NCI-H226 (cell line): ENCODE measurements around the gene GLI3.

Experiments used
- DNase-seq: peaks from one replicate; pipeline ENCODE4 v3.0.0-alpha.2; 2015

The GLI3 gene

DNA sequence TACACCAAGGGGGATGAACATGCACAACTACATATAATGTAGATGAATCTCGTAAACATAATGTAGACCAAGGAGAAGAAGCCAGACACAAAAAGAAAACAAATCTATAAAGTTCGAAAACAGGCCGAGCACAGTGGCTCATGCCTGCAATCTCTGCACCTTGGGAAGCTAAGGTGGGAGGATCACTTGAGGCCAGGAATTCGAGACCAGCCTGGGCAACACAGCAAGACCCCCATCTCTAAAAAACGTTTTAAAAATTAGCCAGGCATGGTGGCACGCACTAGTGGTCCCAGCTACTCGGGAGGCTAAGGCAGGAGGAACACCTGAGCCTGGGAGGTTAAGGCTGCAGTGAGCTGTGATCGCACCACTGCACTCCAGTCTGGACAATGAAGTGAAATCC lies 68.5 kb downstream of the GLI3 start:
- DNase-seq, result no peak

DNA sequence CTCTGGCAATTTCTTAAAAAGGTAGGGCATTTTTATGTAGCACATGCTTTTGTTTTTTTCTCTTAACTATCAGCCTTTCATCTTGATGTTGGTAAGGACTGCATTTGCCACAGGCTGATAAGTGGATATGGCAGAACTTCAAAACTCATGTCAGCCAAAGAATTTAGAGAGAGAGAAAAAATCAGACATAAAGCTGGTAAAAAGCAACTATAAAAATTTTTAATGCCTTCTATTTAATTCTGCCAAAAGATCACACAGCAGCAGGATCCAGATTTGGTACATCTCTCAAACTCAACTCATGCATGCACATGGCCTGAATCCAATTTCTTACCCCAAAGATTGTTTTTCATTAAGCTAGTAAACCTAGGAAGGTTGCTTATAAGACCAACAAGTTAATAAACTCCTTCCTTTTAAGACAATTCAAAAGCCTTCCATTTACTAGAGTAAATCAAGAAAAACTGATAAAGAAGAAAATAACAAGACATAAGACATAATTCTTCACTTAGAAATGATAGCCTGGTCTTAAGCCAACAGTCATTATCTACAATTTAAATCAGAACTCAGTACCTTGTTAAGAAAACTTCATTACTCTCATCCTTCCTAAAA lies 69.3 kb downstream of the GLI3 start:
- DNase-seq, result peak; percentile 20

DNA sequence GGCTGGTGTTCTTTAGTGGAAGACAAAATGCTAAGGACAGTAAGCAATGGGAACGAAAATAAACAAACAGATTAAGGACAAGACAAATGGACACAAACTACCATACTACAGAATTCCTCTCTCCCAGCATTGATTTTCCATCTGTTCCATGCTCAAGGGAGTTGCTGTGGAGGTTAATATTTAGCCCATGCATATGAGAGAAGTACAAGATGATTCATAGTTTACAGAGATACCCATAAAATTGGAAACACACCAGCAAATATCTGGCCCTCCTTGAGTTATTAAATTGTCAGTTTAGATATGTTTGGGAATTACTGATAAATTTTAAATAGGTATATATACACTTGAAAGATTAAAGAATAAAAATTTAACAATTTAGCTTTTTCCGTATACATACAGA lies 69.8 kb downstream of the GLI3 start:
- DNase-seq, result peak; percentile 23

DNA sequence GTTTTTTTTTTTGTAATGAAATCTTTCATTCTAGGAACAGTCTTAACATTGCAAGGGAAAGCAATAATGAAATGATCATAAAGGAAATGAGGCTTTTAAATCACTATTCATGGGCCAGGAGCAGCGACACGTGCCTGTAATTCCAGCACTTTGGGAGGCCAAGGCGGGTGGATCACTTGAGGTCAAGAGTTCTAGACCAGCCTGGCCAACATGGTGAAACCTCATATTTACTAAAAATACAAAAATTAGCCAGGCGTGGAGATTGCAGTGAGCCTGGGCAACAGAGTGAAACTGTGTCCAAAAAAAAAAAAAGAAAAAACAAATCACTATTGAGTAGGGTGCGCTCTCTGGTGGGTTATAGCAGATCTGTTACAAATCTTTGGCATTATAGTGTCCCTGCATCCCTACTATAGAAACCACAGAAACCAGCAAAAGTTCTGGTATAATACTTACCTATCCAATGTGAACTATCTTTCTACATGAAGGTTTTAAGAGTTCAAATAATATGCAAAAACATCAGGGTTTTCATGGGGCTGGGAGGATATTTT lies 72.1 kb downstream of the GLI3 start:
- DNase-seq, result no peak

DNA sequence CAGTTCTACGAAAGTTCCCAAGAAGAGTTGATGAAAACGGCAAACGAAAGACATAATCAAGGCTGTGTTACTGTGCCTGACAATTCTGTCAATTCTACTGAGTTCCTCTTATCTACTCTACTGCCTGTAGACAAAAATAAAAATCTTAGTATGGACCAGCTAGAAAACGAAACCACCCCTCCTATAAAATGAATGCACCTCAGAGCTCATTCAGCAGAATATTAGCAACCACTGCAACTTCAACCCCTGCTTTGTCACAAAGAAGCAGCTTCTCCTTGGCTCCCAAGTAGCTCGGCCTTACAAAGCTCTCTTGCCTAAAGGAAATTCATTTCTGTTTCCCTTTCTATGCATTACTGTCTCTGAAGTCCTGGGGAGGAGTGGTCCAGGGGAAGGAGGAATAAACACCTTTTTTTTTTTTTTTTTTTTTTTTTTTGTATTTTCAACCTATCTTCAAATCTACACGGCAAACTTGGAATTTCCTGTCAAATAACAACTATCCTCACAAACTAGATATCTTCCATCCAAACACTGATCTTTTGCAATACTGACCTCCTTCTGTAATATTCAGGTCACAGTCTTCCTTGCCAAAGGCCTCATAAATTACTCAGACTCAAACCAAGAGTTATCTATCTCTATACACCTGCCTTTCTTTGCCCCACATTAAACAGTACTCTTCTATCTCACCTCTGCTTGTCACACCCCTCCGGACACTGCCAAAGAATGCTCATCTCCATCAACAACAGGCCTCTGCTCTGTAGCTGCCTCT lies 74.3 kb downstream of the GLI3 start:
- DNase-seq, result no peak

DNA sequence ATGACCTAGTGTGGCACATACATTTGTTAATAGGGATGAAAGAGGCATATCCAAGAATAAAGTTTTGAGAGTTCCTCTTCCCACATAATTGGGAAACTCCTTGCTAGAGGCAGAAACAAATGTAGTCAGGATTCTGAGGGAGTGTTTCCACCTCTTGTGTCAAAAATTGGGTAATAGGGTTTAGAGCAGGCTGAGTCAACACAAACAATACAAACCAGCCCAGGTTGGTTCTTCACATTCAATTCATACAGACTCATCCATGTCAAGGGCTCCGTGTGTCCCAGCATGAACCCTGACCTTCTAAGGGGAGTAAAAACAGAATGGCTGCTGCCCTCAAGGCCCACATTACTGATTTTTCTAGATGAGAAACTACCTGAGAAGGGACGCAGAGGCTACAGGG lies 75.3 kb downstream of the GLI3 start:
- peak; percentile 66 for DNase-seq

DNA sequence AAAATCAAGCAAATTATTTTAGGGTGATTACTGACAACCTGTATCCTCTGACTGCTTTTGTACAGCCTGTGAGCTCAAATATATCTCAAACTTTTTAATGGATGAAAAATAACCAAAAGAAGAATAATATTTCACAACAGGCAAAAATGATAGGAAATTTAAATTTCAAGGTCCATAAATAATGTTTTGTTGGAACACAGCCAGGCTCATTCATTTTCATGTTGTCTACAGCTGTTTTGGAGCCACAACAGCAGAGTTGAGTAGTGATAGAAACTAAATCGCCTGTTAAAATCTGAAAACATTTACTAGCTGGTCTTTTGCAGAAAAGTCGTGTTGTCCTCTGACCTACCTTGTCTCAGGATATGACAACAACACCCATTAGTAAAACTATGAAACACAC lies 75.9 kb downstream of the GLI3 start:
- no peak for DNase-seq

DNA sequence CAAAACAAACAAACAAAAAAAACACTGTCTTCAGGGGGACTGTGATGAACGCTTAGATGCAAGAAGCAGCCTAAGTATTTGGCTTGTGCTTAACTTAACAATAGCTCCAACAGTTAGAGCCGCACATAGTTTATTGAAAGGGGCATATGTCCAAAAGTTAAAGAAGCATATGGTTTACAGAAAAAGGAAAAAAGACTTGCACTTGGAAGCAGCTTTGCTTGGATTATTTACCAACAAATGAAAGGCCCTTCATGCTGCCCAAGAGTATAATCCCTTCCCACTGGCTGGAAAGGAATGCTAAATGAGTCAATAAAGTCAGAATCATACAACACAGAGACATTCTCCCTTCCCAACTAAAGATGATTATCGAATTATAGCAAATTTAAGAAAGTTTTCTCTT lies 77.9 kb downstream of the GLI3 start:
- DNase-seq, result no peak

DNA sequence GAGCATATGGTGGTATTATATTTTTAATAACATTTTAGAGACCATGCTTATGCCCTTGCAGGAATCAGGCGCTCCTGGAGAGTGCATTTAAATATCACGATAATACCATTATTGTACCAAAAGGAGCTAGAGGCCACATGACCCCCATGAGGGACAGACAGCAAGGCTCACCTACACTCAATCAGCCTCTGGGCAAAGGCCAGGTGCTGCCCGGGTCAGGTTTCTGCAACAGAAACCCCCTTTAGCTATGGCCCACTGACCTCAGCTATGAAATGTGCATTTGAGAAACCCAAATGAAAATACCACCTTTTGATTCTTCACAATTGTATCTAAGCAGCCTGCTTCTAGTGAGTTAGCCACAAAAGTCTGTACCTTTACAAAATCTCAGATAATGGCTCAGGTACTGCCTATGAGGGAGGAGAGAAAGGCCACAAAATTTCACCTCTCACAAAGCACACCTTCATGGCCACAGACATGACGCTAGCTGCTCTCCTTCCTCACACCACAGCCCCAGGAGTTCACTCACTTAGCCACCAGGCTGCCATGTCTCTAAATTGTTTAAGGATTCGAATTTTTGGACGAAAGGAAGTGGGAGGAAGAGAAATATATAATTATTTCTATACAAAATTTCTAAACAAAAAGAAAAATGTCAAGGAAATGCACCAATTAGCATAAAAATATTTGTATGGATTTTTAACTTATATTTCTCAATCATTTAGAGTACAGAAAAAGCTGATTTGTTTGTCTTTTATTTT lies 79.9 kb downstream of the GLI3 start:
- no peak for DNase-seq

DNA sequence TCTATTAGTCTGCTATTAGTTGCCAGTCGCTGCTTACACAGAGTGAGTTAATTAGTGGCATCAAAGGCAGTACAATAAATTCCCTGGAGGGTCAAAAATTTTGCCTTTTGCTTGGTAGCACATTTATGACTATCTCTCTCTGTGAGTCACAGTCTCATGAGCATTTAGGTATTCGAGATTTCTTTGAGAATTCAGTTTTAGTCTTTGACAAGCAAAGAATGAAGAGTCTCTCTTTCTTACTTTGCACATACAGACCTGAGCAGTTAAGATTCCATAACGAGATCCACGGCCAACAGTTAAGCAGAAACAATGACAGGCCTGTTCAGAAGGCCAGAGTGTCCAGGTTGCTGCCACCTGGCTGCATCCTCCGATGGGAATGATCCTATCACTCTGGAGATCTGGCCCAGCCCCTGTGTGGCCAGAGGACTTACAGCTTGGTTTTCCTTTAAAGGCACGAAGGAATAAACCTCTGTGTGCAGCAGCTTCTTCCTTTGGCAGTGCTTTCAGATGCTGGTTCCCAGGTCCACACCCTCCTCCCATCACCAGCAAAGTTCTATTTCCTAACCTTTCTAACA lies 80.6 kb downstream of the GLI3 start:
- DNase-seq, result no peak

DNA sequence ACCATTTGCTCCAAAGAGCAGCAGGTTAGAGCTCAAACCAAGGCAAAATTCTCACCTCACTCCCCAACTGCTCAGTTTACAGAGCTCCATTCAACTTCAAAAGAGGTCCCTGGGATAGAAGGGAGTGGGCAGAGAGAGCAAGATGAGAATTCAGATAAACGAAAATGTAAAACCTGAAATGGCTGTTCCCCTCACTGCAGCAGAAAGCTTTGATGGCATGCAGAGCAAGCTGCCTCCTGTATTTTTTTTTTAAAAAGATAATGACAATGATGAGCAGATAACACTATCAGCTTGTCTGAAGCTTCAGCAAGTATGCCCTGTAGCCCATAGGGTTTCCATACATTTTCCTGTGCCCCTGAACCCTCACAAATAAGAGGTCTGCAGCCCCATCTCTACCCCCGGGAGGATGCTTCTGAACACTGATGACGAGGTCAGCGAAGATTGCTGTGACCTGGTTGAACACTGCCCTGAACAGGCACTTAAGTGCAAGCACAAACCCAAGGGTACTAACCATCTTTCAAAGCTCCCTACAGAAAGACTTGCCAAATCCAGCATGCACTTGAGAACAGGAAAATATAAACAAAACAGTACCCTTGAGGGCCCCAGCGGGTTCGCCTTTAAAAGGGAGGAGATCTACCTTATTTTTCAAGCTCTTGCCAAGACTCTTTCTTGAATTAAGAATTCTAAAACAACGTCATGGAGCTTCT lies 81.3 kb downstream of the GLI3 start:
- no peak for DNase-seq

DNA sequence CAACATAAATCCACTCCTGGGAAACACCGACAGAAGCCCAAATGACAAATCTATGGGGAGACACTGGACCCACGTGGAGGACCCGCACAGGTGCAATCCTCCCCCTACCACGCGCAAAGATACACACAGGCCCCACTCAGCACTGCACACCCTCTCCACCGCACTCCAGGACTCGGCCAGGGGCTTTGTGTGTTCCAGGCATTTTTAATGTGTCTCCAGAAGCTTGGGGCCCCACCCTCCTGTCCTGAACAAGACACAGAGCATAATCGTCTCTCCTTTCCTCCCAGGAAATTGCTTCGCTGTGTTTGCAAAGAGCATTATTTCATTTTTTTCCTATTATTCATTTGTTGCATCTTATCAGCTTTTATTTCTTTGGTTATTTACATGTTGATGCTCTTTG lies 82.8 kb downstream of the GLI3 start:
- no peak for DNase-seq

DNA sequence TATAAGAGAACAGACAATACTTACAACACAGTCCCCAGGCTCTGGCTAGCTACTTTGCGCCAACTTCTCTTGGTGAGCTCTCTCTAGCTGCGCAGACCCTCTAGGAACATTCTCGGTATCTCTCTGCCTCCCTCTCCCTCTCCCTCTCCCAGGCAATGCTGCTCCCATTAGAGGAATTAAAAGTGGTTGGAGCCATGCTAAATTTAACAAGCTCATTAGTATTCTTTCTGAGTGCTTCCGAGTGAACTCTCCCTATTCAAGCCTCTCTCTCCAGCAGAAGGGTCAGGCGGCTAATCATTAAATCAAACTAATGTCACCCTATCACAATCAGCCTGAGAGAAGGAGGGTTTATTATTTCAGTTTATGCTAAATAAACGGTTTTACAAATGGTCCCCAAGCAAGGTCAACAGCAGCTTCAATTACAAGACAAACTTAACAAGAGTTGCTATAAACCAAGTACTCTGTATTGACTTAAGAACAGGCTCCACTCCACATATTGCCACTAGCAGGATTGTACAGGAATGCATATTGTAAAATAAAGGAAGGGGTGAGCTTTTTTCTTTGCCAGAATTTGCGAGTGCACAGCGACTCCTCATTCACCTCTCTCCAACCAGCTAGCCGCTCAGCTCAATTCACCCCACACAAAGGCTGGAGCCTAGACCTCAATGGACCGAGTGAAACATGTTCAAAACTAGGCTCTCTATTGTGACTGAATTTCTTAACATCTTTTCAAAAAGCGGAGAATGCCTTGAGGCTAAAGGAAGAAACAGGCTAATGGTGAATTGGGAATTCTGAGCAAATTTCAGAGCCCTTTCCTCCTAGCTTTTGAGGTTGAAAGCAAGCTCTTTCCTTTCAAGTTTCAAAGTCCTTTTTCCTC lies 84.4 kb downstream of the GLI3 start:
- no peak for DNase-seq

DNA sequence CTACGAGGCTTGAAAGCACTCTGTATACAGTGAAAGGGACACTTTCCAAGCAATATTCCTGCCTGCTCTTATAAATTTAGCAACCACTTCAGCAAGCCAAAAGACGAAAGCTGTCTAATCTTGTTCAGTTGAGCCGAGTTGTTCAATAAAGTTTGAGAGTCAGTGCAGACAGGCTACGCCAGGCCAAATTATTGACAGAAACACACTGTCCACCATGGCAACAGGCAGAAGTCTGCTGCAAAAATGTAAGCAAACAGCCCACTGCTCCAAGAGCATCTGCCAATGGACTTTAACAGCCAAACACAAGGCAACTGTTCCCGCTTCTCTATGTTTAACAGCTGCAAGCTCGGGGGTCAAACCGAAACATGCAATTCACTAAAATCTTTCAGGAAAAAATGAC lies 85.7 kb downstream of the GLI3 start:
- no peak for DNase-seq

DNA sequence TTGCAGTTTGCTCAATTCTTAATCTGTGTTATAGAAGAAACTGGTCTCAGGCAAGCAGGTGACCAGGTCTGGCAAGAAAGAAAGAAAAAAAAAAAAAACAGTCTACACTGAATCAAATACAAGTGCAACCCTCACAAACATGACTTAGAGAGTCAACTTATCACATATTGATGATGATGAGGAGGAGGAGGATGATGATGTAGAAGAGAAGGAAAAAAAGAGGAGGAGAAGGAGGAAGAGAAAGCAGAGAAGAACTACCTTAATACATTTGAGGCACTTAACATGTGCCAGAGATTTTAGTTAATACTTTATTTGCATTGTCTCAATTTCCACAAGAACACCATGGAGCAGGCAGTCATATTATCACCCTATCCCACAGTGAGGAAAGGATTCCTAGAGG lies 91.5 kb downstream of the GLI3 start:
- no peak for DNase-seq

DNA sequence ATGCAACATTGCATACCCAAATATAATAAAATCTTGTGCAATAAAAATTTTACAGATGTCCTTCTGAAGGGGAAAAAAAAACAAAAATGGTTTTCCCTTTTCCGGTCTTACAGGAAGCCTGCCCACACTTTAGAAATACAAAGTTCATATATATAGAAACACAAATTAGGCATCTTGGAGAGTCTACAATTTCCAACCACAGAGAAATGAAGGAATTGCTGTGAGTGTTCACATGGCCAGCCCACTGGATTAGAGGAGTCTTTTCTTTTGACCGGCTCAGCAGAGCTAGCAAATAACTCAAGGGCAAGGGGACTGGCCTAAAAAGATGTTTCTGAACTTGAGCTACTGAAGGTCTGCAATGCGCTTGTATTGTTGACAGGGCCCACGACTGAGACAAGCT lies 92.4 kb downstream of the GLI3 start:
- DNase-seq, result no peak

DNA sequence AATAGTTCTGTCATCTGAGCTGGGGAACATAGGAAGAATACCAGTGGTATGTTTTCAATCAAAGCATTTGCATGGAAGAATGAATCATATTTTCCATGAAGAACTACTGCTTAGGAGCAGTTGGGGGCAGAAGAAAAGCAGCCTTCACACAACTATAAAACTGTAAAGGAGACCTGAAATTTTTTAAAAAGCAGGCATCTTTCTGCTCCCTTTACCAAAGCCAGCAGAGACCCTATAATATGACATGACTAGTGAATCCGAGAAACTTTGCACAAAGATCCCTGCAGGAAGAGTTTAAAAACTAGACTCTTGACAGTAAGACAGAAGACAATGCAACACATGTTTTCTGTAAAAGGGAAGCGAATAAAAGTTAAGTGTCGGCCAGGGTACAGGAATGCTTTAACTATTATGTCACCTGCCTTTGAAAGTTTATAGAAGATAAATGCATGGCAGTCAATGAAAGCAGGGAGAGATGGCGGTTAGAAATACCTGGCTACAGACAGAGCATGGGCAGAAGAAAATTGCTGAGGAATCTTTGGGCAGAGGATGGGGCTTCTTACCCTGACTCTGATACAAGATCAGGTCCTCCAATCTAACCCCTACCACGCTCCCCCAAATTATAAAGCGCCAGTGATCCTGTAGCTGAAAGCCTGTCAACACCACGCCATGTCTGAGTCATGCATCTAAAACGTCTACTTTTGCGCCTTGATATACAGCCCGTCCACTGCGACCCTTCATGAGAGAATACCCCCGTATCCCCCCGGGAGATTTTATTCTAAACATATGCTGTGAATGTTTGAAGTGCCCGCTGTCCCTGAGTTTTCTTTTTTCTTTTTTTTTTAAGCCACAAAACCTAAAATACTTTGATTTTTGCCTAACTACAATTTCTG lies 93.1 kb downstream of the GLI3 start:
- no peak for DNase-seq

DNA sequence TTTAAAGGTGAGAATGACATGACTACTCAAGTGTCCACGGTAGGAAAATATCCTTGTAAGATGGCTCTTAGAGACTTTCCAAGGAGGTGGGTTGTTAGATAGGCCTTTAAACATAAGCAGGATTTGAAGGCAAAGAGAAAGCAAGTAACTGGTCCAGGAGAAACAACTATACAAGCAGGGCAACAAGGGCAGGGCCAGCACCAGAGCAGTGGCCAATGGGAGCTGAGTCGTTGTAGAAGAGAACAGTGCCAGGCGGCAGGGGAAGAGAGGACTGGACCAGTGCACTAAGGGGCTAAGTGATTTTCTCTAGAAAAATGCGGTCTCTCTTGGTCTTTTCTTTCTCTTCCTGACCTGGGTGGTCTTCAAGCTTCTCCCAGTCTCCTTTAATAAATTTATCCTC lies 94.9 kb downstream of the GLI3 start:
- DNase-seq, result no peak

DNA sequence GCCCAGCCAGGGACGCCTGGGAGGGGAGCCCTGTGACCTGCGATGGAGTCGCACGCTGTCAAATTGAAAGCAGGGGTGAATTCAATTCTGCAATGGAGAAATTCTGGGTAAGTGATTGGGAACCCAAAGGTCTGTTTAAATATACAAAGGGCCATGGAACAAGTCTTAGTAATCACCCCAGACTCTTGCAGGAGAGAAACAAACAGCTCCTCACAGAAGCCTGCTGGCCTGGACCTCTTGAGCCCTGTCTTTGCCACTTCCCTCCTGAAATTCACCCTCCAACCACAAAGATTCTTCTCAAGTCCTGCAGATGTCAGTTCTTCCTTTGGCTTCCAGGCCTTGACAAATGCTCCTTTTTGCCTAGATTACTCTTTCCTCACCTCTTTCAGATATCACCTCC lies 97.3 kb downstream of the GLI3 start:
- DNase-seq, result no peak

DNA sequence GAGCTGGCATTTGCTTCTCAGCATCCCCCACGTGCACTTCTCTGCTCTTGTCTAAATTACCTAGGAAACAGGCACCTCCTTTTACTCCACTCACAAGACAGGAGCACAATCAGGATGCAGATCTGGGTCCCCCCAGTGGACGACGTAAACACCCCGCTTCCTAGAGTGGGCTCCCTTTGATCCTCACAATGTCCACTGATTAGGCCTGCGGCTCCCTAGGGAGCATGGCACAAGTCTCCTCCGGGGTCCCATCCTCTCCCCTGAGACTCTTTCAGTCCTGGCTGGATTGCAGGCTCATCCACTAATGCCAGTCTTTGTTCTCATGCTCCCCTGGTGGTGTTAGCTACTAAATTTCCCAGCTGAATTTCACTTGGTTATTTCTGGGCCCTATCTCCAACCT lies 98.3 kb downstream of the GLI3 start:
- no peak for DNase-seq

DNA sequence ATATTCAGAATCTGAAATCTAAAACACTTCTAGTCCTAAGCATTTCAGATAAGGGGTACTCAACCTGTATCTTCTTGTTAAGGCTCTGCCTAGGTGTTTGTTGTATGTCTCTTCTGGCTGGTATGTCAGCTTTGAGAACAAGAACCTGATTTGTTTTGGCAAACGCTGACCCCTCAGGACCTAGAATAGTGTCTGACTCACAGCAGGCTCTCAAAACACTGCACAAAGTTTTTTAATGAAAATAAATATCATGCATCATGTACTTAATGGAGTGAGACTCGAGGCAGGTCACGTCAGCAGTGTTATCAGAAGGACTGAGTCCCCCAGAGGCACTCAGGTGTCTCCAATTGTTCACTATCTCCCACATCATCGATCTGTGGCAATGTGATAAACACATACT lies 99.1 kb downstream of the GLI3 start:
- DNase-seq, result no peak
